ENCODE results near the gene FLII. TPM values are rescaled to one million over a fixed set of nuclear protein-coding genes. Genes with fewer than 3 reads are reported as not detected.

FLII gene
- total and polyA plus RNA-seq, 2 of the 13 experiments (the other 11 are each of a cell fraction or from before 2014, with no cell fraction given): 130 to 303 TPM

- TF ChIP-seq HNF4A (CRISPR knock-in tag; IDR thresholded peaks at IDR 0.05) (peak; percentile 62), PAXIP1 (CRISPR knock-in tag; conservative IDR thresholded peaks at IDR 0.05) (peak; percentile 73), ZNF598 (CRISPR knock-in tag; IDR thresholded peaks at IDR 0.05; ENCODE audit: borderline replicate concordance) (0 out of 2 replicates have a peak, but pooled peaks have one; percentile 33)
Observed at GRCh38 chr17:18224387-18225120, 34.0 kb downstream of the FLII start (continued).

GRCh38 chr17:18224053-18224386 is 34.5 kb downstream of the FLII start:
- intact Hi-C loops (cut with micrococcal nuclease; ENCODE audit: unreplicated experiment) (no loop called here), in situ Hi-C loops (cut with HindIII; ENCODE audit: extremely low pct_ligation_motif_present, low pct_unique_long_range_greater_than_20kb) (loop anchor here (5.0 kb wide), 1 partner anchor 33 kb away; the partner anchor contains the start of gene FLII)
- POLR2A ChIA-PET: interaction anchor here (0.6 to 3.2 kb wide), 9 partner anchors 8 to 139 kb away, joined by 3 to 29 read pairs (median 5); partner anchors contain the start of genes ALKBH5, MIEF2, SHMT1 and SMCR8
- Histone ChIP-seq H3K27me3 (ENCODE audit: control insufficient read depth in 1 of 2, insufficient read depth in 2 of 2, low read length in 2 of 2) (peaks cover 0 to 3% of the 10 kb centered on the region in 2 experiments; a peak in 1 of 5 replicates), H3K4me2 (ENCODE audit: low read depth, low read length) (peak overlapping the region; percentile 100), H3K9me3 (ENCODE audit: low read length) (no peaks in the 10 kb centered on the region), H3K4me1 (ENCODE audit: insufficient read depth, low read length) (peaks cover 47% of the 10 kb centered on the region), H3K36me3 (replicated peaks in 1 of 2; ENCODE audit: control insufficient read depth in 1 of 2, insufficient read depth in 2 of 2, low read length in 2 of 2) (no peaks in the 10 kb centered on the region), H3K79me2 (ENCODE audit: insufficient read depth, low read length) (peaks cover 14% of the 10 kb centered on the region), H3K4me3 (replicated peaks in 1 of 3; ENCODE audit: insufficient read depth in 1 of 3, low read depth in 2 of 3, low read length in 3 of 3) (peak overlapping the region; percentile 70 to 93 (median 86)), H3K27ac (ENCODE audit: extremely low read length, insufficient read depth, low read length) (peak overlapping the region; percentile 60), H2AFZ (ENCODE audit: low read length) (peak overlapping the region; percentile 48), H3K9ac (ENCODE audit: insufficient read depth, low read depth, low read length) (peak overlapping the region; percentile 59), H4K20me1 (ENCODE audit: insufficient read depth, low read length) (peaks cover 4% of the 10 kb centered on the region; the same call in 1 of the 2 replicates)
- BruUV-seq (replicated peaks): TSS peak; percentile 91
- ATAC-seq (peak; percentile 23), FAIRE-seq (no peak), DNase-seq (ENCODE audit: low spot score) (no peak)
- WGBS (ENCODE audit: low lambda C conversion rate): 63% methylated on average over 2 of the region's 4 CpGs
- CTCF ChIA-PET (ENCODE audit: low intra/inter-chr PET ratio, low total read pairs): no interaction called here
- TF ChIP-seq FOXC1 (CRISPR knock-in tag; IDR thresholded peaks at IDR 0.05; ENCODE audit: borderline replicate concordance) (0 out of 2 replicates have a peak, but pooled peaks have one; percentile 26), TCF7 (IDR thresholded peaks at IDR 0.05; ENCODE audit: low read depth) (no peak), ZNF367 (CRISPR knock-in tag; IDR thresholded peaks at IDR 0.05; ENCODE audit: borderline replicate concordance) (no peak), BCL3 (CRISPR knock-in tag; IDR thresholded peaks at IDR 0.05) (0 out of 2 replicates have a peak, but pooled peaks have one; percentile 7), SALL1 (CRISPR knock-in tag; IDR thresholded peaks at IDR 0.05) (peak; percentile 17; the same call in 1 of the 2 replicates), ZBTB38 (CRISPR knock-in tag; IDR thresholded peaks at IDR 0.05) (0 out of 2 replicates have a peak, but pooled peaks have one; percentile 35), ZMYM3 (CRISPR knock-in tag; IDR thresholded peaks at IDR 0.05) (0 out of 2 replicates have a peak, but pooled peaks have one; percentile 25), ZNF546 (CRISPR knock-in tag; conservative IDR thresholded peaks at IDR 0.05) (no peak), MED8 (CRISPR knock-in tag; IDR thresholded peaks at IDR 0.05; ENCODE audit: insufficient replicate concordance) (no peak), MTA1 (CRISPR knock-in tag; IDR thresholded peaks at IDR 0.05; ENCODE audit: borderline replicate concordance) (peak; percentile 4; the same call in 1 of the 2 replicates), ATF4 (CRISPR knock-in tag; IDR thresholded peaks at IDR 0.05) (no peak), ZNF335 (CRISPR knock-in tag; IDR thresholded peaks at IDR 0.05) (0 out of 2 replicates have a peak, but pooled peaks have one; percentile 55), ETV5 (CRISPR knock-in tag; IDR thresholded peaks at IDR 0.05; ENCODE audit: borderline replicate concordance) (0 out of 2 replicates have a peak, but pooled peaks have one; percentile 37)

All from HepG2 (cell line).